Measurements from ENCODE around the gene SKP1.
A peak's percentile ranks its signal among the peaks of the same experiment; 100 is the strongest.

SKP1 gene

DNA sequence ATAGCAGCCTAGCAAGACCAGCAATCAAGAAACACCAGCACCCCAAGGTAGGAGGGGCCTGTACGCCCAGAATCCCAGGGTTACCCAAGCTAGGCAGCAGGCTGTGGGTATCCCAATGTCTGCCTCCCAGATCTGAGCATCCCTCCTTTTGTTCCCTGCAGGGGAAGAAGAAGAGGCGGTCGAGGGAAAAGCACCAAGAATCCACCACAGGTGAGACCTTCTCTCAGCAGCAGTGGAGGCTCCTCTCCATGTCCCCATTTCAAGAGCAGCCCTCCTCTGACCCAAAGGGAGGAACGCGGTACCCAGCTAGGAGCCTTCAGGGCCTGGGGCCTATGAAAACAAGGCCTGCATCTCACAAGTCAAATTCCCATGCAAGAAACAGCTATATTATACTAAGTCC is 33.3 kb downstream of the SKP1 start:
- no peak for DNase-seq

DNA sequence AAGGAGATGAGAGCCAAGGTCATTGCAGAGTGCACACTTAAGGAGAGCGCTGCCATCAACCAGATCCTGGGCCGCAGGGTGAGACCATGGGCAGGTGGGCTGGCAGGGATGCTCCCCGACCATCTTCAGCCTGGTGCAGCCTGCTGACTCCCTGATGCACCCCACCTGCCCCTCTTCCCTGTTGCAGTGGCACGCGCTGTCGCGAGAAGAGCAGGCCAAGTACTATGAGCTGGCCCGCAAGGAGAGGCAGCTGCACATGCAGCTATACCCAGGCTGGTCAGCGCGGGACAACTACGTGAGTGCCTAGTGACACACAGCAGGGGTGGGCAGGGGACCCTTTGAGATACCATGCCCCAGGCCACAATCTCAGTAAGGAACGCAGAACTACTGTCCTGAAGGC is 33.9 kb downstream of the SKP1 start:
- DNase-seq = no peak

DNA sequence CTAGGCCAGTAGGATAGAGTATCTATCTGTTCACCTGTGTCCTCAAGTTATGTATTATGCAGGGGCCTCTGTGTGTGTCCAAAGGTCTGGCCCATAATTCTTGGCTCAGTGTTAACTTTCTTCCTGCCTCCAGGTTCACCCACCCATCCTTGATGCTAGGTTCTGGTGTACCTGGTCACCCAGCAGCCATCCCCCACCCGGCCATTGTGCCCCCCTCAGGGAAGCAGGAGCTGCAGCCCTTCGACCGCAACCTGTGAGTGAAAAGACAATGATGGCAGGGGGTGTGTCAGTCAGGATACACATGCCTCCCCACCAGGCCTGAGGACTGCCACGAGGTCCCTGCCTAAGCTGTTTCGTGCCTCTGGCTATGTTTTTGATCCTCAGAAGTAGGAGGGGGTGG is 34.7 kb downstream of the SKP1 start:
- no peak for DNase-seq

DNA sequence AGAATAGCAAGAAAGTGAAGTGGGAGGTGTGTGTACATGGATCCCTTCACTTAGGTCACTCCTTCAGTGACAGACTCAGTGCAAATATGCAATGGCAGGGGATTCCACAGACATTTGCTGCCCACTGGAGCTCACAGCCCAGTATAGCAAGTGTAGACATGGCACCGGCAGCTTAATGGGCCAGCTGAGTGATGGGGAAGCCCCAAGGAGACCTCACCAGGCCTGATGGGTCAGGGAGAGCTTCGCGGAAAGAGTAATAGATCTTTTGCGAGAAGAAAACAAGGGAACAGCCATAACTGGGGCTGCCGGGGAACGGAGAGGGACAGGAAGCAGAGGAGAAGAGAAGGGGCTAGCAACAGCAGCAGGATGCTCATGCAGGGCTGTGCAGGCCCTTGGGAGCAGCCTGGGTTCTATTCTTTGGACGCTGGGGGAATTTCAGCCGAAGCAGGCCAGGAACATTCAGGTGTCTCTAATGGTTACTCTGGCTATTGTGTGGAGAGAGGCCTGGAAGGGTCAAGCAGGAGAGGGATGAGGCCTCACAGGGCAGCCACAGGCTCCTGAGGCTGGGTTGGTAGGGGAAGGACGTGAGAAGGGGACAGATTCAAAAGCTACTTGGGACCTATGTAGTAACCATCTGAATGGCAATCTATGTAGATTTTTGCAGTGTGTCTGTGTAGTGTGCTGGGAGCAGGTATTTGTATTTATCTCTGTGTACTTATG is 35.3 kb downstream of the SKP1 start:
- no peak for DNase-seq

DNA sequence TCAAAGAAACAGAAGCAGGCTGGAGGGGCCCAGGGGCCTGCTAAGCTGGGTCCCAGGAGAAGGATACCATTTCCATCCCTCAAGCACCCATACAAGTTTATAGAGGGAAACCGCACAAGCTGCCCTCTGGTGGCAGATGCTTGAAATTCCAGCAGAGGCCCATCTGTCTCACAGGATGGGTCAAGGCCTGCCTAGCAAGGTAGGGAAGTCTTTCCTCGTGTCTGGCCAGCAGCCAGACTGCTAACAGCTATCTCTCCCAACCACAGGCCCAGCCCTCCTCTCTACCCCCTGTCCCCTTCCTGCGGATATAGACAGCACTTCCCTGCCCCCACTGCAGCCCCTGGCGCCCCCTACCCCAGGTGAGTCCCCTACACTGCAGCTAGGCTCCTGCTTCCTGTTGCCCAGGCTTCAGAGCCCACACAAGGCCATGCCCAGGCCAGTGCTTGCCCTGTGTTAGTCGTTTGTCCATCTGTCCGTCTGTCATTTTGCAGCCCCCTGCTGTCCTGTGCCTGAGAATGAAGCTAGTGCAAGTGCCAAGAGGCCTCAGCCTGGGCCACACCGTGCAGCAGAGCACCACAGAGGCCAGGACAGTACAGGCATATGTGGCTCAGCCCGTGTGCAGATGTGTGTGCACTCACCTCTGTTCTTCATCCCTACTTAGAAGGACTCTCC is 36.1 kb downstream of the SKP1 start:
- peak; percentile 64 for DNase-seq

DNA sequence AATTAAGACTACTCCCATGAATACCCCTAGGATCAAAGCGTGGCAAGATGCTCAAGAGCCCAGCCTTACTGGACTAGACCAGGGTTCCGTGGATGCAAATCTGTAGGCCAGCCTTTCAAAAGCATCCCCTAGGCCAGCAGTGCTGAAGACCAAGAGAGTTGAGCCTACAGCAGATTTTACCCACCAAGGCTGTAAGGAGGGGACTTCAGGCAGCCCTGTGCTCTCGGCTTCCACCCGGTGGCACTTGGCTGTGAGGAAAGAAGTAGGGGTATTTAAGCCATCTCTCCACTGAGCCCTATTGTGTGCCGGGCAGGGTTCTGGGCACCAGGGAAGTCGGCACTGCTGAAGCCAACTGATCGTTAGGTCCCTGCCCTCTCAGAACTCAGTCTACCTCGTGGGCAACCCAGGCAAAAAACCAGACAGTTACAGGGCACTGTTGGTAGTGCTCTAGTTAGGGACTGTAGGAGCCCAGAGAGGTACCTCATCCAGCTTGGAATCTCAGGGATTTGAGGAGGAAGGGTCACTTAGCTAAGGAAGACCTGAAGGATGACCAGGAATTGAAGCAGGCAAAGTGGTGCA is 36.8 kb downstream of the SKP1 start:
- no peak for DNase-seq

DNA sequence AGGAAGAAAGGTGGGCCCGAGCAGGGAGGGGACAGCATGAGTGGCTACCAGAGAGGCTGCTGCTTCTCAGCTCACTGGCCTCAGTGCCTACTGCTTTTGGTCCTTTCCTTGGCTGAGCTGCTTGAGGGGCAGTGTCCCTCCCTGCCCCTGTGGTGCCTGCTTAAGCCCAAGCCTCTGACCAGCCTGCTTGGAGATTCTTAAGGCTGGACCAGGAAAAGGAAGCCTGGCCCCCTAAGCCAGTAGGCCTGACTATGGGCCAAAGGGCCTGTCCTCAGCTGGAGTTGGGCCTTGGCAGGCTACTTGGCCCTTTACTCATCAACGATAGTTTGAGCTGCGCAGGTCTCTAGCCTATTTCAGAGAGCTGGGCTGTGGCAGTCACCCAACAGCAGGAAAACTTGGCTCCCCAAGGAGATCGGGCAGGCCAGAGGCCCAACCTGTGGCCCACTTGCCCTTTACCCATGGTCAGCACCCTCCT is 37.3 kb downstream of the SKP1 start:
- no peak for DNase-seq

DNA sequence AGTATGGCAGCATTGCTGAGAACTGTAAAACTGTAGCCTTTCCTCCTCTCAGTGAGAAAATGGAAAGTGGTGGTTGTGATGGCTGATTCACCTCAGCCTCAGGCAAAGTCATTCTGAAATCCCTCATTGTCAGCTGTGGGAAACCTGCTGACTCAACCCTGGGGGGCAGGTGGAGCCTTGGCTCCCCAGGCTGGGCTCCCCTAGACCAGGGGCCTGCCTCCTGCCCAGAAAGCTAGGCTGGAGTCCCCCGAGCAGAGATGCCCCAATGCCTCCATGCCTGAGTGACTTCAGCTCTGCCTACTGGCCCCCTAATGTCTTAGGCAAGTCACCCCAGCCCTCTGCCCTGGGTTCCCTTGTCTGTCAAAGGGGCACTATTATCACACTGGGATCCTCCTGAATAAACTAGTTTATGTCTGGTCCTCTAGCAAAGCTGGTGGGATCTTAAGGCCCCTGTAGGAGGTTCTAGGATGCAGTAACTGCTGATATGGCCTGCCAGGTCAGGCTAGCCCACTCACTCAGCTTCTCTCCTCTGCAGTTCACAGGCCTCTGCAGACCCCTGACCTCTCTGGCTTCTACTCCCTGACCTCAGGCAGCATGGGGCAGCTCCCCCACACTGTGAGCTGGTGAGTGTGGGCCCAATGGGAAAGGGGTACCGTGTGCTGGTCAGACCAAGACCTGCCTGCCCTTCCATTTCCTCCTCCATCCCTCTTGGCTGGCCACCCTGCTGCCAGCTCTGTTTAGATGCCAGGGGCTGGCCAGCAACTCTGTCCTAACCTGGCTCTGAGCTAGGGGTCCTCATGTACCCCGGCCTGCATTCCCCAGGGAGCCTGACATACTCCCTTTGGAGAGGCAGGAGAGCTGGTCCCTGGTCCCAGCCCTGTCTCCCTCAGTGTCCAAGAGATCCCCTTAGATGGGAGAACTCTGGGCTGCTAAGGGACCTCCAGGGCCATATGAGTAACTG is 38.1 kb downstream of the SKP1 start:
- DNase-seq = peak; percentile 69

DNA sequence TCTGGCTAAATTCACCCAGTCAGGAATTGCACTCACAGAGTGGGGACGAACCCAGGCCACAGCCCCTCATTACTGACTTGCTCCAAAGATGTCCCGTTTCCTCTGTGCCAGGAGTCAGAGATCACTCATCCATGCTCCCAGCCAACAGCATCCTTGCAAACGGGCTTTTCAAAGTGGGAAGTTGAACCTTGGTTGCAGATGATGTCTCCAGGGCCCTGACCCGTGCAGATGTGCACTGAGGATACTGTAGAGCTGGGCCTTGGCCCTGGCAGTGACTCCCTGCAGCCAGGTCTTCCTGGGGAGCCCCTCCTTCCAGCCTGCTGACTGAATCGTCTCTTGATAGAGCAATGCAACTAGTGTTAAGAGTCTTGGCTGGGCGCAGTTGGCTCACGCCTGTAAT is 40.0 kb downstream of the SKP1 start:
- DNase-seq = no peak

DNA sequence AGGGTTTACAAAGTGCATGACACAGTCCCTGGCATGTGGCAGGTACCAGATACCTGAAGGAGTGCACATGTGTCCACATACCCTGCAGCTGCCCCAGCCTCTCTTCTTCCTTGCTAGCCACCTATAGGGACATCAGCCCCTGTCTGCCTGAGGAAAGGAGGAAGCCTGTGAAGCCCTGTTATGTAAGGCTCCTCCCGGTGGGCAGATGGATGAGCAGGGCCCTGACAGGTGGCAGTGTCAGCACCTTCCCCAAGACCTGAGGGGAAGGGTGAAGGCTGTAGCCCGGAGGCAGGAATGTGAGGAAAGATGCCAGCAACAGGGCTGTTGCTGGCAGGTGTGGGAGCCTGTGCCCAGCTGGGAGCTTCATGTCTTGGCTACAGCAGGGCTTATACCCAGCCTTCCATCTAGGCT is 40.5 kb downstream of the SKP1 start:
- DNase-seq = no peak

DNA sequence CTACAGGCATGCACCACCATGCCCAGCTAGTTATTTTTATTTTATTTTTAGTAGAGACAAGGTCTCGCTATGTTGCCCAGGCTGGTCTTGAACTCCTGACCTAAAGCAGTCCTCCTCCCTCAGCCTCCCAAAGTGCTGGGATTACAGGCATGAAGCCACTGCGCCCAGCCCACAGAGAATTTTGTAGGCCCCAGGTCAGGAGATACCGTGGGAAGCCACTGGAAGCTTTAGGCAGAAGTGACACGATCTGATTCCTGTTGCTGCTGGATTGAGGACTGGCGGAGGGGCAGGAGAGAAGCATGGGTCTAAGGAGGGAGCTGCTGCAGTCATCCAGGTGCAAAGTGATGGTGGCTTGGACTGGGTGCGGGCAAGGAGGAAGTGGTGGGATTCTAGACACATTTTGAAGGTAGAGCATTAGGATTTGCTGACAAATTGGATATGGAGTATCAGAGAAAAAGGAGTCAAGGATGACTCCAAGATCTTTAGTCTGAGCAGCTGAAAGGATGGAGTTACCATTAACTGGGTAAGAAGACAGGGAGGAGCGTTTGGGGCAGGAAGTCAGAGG is 41.6 kb downstream of the SKP1 start:
- DNase-seq = no peak

DNA sequence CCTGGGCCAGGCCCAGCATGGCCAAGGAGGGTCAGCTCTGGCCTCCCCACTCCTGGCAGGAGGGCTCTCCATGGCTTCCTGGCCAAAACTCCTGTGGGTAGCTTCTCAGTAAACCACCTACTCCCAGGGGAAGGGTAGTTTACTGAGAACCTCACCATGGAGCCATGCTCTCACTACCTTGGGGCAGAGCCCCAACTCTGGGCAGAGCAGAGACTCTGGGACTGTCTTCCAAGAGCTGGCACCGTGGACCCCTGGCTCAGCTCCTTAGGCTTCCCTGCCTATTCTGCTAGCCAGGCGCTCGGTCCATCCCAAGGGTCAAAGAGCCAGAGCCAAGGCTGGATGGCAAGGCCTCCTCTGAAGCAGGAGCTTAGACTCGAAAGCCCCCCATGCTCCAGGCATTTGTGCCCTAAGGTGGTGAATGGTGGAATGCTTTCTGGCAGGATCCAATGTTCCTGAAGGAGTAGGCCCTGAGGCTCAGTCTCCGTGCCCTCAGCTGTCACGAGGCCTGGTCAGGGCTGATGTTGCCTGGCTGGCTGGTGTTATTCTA is 42.7 kb downstream of the SKP1 start:
- peak; percentile 1 for DNase-seq

DNA sequence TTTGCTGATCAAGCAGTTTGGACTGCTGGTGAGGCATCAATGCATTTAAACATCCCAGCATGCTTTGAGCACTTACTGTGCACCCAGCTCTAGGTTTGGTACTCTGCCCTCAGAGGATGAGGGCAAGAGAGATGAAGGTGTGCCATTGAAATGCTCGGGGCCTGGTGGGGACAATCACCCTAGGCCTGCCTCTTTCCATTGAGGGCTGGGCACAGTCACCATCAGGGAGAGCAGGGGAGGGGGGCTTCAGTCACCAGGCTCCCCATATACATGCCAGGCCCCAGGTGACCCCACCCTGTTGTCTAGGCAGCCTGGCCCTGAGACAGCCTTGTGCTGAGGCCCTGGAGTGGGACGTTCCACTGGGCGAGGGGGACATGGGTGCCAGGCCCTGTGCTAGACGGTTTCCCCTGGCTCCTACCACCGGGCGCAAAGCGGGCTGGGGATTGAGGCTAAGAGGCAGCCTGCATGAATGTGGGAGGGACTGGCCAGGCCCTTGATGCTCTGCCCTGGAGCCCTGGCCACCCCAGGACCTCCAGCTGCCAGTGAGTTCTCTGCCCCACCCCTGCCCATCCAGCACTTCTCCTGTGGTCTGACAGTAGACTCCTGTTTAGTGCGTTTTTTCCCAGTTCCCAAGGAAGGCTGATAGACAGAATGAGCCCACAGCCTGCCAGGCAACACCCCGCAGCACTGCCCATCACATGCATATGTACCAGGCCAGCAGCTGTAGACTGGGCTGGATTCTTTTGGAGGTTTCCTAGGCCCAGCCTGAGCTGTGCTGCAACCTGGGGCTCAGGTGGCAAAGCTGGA is 43.4 kb downstream of the SKP1 start:
- DNase-seq = peak; percentile 11

DNA sequence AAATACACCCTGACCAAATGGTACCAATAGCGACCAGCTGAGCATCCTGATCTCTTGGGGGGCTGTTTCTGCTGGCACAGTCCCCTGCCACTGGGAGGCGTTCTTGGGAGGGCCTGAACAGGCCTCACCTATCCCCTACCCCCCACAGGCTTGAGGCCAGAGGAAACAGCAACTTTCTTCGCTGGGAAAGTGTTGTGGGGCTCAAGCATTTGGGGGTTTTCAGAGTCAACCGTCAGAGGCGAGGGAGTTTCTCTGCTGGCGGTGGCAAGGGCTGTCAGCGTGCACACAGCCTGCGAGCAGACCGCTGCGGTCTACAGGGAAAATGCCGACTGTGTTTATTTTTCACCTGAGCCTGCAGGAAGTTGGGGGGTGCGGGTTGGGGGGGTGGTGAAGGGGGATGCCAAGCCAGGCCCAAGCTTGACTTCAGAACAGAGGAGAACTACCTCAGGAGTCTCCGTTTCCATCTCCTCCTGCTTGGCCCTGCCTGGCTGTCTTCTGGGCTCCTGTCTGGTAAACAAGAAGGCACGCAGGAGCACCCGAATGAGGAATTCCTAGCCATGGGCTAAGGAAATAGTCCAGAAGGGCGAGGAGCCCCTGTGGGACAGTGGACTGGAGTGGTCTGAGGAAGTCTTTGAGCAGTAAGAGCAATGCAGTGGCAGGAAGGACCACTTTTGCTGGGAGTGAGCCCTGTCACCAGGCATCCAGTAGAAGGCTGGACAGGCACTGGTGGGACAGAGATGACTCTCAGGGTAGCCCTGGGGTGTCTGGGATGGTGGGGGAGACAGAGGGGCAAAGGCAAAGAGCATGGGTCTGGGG is 44.2 kb downstream of the SKP1 start:
- DNase-seq = peak; percentile 69

DNA sequence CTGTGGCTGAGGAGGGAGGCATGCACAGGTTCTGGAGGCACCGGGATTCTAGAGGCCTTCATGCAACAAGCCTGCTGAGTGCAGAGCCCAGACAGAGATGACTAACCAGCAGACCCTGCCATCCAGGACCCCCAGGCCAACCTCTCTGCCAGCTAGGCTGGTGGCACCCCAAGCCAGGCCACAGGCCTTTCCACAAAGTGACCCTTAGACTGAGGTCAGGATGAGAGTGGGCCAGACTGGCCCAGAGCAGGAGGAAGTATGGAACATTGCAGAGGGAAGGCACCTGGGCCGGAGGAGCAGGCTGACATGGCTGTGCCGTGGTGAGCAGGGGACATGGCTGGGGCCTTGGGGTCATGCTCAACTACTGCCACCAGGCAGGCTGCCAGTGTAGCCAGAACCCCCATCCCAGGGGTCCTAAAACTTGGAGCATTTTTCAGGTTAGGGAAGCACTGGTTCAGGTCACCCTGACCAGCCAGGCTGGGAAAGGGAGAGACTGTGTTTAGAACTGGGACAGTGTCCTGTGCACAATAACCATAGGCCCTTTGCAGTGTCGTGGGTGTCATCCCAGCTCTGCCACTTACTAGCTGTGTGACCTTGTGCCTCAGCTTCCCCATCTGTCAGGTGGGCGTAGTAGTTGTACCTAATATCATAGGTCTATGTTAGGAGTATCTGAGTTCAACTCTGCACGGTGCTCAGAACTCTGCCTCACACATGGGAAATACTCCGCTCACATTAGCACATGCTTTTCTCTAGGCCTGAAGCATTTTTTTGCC is 45.0 kb downstream of the SKP1 start:
- DNase-seq = peak; percentile 10

DNA sequence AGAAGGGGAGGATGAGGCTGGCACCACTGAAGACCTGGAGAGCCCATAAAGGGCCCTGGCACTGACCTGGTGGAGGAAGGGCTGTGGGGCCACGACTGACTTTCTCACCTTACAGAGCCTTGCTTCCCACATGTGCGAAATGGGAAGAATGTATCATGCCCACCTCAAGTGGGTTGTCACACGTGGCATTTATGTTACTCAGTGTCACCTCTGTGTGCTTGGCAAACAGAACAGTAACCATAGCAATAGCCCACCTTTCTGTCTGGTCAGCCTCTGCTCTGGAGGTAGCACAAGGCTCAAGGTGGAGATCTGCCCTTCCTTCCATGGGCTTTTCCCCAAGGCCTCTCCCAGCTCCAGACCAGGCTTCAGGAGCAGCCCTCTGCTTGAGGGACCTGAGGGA is 45.6 kb downstream of the SKP1 start:
- peak; percentile 17 for DNase-seq

DNA sequence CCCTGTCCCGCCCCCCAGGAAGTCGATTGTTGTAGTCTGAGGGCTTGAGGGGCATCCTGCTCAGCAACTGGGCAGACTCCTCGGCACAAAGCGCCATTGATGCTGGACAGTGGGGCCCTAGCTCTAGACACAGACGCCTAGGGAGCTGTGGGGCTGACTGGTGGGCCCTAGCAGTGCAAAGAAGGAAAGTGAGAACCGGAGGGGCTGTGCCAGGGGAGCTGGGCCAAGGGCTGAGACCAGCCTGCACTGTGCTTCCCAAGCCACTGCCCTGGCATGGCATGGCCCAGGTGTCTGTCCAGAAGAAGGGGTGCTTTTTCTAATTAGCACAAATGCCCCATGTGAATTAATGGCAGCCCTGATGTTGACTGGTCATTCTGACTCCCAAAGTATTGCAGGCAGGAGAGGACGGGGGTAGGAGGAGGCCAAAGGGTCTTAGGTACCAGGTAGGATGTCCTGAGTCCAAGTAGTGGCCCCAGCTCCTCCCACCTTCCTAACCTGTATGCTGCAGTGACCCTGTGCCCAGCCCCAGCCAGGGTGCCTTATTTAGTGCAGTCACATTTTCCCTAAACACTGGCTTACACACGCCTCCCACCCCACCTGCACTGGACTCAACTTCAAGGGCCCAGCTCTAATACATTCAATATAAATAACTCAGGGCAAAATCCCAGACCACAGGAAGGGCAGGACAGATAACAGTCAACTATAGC is 46.4 kb downstream of the SKP1 start:
- peak; percentile 6 for DNase-seq

DNA sequence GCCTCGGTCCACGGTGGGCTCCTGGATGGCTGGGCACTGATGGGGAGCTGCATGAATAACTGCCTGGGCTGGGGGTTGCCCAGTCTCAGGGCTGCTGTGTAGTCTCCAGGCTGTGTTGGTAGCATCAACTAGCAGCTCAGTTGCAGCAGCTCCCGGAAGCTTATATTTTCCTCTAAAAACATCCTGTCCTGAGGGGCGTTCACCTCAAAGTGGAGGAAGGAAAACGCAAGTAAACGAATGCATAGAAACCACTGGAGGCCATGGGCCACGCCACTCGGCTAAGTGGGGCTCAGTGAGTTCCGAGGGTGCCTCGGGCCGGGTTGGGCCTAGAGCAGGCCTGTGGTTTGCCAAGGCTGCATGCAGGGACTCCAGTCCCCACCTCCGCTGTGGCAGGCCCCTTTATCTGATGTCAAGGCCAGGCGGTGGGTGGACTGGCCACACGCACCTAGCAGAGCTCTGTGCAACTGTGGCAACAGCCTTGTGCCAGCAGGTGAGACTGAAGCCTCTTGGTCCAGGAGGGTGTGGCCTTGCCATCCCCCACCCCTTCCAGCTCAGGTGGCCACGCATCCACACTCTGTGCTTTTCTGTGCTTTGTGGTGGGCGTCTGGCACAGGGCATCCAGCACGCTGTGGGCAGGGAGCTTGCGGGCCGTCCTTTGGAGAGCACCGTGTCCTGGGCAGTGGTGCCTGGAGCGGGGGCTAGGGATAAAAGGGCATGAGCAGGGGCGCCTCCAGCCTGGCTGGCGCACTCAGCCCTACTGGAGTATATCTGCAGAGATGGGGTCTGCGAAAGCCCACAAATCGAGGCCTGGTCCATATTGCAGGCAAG is 47.1 kb downstream of the SKP1 start:
- DNase-seq = no peak
